AG20443 (cell line): Measurements from ENCODE around the gene ADARB2.

Source experiments
- DNase-seq: peaks from one replicate; pipeline ENCODE4 v3.0.0; 2012; ENCODE audit warnings: low spot score, mixed read lengths

Gene ADARB2

GRCh38 chr10:1287487-1287886 lies 449.8 kb downstream of the ADARB2 start:
- no peak for DNase-seq

- DNase-seq: no peak
Measured at GRCh38 chr10:1284076-1284475, 453.2 kb downstream of the ADARB2 start.

DNA sequence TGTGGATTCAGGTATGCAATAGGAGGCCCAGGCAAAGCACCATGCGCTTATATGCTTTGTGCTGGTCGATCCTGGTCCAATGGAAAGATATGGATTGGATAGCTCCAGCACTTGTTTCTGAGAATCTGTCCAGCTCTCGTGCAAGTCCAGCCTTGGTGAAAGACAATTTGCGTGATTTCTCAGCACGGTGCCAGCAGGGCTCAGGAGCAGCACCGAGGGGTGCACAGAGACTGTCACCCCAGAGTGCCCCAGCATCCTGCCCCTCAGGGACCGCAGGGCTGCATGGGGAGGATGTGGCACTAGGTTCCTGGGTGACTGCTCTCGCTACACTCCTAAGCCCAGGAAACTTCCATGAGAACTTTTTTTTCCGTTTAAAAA lies 455.9 kb downstream of the ADARB2 start:
- no peak for DNase-seq

DNA sequence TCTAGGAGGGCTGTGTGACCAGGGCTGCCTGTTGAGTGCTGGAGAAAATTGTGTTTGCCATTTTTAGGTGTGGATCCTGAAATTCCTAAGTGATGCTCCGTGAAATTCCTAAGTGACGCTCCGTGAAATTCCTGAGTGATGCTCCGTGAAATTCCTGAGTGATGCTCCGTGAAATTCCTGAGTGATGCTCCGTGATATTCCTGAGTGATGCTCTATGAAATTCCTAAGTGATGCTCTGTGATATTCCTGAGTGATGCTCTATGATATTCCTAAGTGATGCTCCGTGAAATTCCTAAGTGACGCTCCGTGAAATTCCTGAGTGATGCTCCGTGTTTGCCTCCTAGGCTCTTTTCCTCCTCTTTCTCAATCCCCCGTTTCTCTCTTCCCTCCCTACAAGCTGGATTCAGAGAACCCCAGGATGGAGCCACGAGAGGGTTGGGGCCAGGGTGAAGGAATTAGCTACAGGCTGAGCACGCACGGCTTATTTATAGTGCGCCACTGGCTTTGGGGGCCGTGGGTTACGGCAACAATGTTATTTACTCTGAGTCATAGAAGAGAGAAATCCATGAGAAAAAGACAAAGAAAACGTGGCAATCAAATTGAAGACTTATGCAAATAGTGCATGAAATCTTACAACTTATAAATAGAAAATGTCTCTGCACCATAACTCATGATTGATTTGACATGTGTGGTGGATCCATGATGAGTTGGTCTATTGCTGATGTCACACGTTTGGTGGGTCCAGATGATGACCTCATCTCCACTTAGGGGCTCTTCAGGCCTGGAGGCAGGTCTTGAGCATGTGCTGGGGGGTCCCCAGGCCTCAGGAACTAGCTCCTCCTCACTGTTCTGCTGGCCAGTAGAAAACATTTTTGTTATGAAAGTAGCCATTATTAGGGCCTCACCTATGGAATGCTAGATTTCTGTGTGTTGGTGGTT lies 456.6 kb downstream of the ADARB2 start:
- no peak for DNase-seq

- DNase-seq: no peak
Measured at GRCh38 chr10:1278306-1278705, 459.0 kb downstream of the ADARB2 start.

DNA sequence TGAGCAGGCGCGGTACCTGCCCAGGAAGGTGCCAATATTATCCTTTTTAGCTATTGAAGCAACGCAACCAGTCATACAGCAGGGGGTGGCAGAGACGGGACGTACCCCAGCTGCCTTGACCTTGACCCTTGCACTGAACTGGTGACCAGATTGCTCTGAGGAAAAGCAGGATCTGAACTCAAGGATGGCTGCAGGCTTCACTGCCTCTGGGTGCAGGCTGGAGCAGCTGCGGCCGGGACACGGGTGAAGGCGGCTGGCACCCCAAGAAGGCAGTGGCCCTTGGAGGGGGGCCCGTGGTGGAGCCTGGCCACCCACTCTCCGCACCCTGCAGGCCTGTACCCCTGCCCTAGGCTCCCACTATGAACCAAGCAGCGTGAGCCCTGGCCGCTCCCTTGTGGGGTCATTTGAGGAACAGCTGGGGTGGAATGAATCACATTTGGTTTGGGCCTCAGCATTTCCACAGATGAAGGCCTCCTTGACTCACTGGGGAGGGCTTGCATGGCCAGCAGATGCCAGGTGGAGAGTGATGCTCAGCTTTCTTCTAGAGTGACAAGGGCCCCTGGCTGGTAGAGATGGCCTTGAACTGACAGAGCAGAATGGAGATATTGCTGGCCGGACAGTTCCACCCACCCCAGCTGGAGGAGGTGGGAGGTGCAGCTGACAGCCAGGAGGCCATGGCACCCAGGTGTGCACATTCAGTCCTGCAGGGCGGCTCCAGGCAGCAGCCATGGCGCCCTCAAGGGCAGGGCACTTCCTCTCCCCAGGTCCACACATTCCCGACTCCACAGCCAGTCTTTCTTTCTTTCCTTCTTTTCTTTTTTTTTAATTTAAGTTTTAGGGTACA lies 462.4 kb downstream of the ADARB2 start:
- DNase-seq: no peak

DNA sequence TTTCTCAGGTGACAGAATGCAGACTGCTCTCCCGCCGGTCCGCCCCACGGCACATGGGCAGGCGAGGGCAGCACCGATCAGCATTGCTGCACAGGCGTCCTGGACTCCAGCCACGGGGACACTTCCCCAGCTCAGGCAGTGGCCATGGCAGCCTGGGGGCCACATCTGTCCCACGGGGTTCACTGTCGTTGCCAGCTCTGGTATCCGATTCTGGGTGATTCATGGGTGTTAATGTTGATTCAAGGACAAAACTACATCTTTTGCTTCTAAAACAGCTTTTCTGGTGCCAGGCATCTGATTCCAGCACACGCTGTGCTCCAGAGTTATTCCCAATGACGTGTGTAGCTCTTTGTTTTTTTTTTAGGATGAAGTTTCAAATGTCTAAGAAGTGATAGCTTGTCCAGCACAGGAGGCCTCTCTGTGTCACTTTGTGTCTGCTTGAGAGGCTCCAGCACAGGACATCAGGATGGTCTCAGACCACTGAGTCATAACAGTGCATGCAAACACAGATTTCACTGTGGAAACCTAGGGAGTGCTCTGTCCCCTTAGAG lies 463.1 kb downstream of the ADARB2 start:
- no peak for DNase-seq

DNA sequence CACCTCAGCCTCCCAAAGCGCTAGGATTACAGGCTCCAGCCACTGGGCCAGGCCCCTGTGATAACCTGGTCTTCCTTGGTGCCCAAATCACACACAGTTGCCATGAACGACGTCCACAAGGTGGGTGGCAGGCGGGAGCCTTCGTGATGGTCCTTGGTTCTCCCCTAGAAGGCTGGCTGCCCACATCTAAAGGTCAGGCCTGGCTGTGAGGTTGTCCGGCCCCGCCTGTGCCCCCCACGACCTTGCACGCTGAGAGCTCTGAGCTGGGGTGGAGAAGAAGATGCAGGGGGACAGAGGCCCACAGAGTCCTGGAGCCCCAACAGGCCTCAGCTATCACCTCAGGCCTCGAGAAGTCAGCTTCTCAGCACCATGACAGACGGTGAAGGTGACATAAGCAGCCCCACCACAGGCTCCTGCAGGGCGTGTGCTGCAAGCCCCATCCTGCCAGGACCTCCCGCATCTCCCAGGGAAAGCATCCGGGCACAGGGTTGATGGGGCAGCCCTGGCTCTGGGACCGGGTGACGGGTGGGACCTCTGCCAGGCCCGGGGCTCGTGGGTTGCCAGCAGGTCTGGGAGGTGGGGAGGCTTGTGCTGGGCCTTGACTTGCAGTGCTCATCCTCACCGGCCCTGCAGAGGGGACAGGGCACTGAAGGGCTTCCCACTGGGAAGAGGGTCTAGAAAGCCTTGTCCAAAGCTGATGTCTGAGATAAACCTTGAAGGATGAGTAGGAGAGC lies 463.8 kb downstream of the ADARB2 start:
- DNase-seq: no peak

- DNase-seq: no peak
Measured at GRCh38 chr10:1272777-1273161, 464.6 kb downstream of the ADARB2 start.

- DNase-seq: no peak
Measured at GRCh38 chr10:1272079-1272776, 465.1 kb downstream of the ADARB2 start.

DNA sequence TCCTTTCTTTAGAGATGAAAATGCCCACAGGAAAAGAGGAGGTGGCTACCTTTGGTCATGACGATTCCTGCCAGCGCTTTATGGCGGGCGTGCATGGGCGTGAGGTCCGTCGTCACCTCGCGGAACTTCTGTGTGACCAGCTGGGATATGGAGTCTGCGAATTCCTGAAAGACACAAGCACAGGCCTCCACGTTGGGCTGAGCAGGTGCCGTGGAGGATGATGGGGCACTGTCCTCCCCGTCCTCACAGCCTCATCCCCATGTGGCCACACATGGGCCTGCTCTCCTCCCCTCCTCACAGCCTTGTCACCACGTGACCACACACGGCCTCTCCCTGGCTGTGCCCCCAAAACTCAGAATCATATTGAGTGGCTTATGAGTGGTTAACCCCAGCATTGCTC lies 466.4 kb downstream of the ADARB2 start:
- no peak for DNase-seq

DNA sequence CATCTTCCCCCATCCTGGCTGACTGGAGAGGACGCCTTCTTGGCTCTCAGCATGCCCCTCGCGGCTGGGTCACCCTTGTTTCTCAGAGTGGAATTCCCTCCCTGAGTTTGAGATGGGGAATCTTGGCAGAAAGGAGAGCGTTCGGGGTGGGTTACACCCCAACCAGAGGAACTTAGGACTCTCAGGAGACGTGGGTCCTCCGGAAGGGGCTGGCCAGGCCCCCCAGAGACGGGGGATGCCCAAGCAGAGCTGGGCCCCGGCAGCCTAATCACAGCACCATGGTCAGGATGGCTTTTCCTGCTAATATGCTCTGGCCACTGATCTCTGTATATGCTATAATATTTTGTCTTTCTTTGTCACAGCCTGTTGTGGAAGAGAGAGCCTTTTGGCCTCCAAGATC lies 466.8 kb downstream of the ADARB2 start:
- no peak for DNase-seq

GRCh38 chr10:1268831-1269230 lies 468.5 kb downstream of the ADARB2 start:
- DNase-seq: no peak

DNA sequence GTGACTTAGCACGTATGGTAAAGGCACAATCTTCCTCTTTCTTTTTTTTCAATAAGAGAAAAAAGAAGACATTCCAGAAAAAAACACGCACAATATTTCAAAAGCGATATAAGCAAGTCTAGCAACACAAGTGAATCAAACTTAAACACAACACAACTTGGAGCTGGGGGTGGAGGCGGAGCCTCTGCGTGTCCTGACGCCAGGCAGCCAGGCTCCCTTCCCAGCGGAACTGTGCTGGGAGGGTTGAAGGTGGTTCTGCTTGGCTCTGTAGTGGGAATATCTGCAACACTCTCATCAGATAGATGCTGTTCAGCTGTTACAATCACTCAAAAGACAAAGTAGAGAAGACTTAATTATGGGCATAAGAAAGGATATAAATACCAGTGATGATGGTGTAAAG lies 469.8 kb downstream of the ADARB2 start:
- no peak for DNase-seq

- no peak for DNase-seq
Measured at GRCh38 chr10:1267148-1267547, 470.2 kb downstream of the ADARB2 start.

DNA sequence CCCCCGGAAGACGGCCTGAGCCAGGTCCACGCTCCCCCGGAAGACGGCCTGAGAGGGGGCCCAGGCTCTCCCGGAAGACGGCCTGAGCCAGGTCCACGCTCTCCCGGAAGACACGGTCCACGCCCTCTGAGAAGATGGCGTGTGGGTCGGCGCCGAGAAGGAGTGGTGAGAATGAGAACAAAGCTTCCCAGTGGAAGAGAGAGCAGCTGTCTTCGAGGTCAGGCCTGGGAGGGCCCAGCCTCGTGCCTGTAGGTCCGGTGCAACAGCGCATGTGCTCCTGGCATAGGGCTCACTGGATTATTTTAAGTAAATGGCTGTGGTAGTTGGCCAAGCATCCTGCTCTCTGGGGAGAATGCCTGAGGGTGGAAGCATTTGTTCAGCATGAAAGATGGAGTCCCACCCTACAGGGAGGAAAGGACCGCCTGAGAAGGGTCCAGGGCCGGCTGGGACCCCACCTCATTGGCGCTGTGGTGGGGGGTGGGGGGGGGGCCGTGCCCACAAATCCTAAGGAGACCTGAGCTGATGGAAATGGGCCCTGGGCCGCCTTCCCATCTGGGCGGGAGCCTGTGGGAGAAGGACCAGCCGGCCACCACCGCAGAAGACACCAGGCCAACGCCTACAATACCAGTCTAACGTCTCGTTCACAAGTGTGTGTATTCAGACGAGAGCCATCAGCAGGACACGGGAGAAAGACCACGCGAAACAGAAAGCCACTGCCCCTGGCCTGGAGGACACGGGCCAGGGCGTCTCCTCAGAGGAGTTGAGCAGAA lies 471.1 kb downstream of the ADARB2 start:
- no peak for DNase-seq

DNA sequence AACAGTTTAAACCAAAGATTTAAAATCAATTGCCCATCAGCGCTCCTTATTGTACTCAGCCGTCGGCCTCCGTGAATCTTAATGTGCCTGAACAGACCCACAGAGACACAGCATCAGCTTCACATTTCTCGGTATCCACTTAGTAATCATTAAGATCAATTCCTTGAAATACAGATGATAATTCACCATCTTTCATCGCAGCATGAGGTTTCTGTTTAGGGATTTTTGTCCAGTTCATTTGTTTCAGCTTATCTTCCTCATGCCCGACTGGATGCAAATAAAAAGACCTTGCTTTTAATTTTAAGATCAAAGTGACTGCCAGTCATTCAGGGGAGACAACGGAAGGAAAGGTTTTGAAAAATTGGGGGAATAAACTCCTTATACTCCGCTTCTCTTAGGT lies 473.3 kb downstream of the ADARB2 start:
- no peak for DNase-seq

- no peak for DNase-seq
Measured at GRCh38 chr10:1257274-1257673, 480.1 kb downstream of the ADARB2 start.

- DNase-seq: no peak
Measured at GRCh38 chr10:1256432-1256725, 480.9 kb downstream of the ADARB2 start.

DNA sequence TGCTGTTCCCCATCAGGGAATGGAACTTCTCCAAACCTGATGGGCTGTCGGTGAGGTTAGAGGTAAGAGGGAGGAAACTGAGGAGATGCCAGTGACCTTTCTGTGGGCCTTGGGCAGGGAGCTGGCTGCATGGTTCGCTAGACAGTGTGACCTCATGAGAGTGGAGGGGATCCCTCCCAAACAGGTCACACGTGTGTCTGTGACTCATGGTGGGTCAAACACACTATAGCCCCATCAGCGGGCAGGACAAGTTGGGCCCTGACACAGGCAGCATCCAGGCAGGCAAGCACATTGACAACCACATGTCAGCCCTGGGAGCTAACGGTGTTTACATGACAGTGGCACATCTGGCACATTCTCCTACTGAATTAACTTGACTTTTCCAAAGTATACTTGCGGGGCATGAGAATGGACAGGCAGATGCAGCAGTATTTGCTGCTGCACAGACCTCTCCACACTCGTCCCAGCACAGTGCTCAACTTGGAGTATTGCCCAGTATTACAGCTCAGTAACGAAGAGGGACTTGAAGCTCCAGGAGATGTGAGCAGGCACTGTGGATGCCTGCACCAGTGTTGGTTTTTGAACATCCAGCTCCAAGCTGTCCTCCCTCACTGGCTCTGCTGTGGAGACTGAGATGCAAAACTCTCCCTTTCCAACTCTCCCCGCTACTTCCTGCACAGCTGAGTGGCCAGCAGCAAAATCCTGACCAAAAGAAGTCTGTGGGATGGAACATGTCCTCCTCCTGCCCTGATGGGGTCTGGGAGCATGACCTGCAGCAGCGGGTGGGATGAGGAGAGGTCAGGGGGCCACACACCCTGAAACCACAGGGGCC lies 481.5 kb downstream of the ADARB2 start:
- DNase-seq: no peak
